Suprapubic skin (tissue), 4 donors: ENCODE results near the gene TELO2.

ENCODE experiments used
- EP300 ChIP-seq: sonication (generic); formaldehyde crosslinking; IDR thresholded peaks from one replicate; pipeline ENCODE4 v1.6.1; 2017; ENCODE audit warnings: antibody characterized with exemption
- POLR2A ChIP-seq, 2 donors: fragments of 450-650 bp; IDR thresholded peaks; one replicate each; pipeline ENCODE4 v1.6.1; 2017; ENCODE audit warnings: antibody characterized with exemption in 2 of 2, mild to moderate bottlenecking in 2 of 2, moderate library complexity in 2 of 2
- POLR2AphosphoS5 ChIP-seq, 3 donors: sonication (generic); formaldehyde crosslinking; IDR thresholded peaks; one replicate each; pipeline ENCODE4 v1.6.1; 2017; ENCODE audit warnings: antibody characterized with exemption in 3 of 3
- TF ChIP-seq, protein P1 (sequence below), 2 donors: fragments of 200-600 bp in 1 of 2; fragments of 450-650 bp in 1 of 2; sonication (generic) in 1 of 2; IDR thresholded peaks; one replicate each; pipeline ENCODE4 v1.5.1; 2016 to 2019; ENCODE audit warnings: antibody characterized with exemption in 2 of 2, mild to moderate bottlenecking in 1 of 2, moderate library complexity in 1 of 2

DNA sequence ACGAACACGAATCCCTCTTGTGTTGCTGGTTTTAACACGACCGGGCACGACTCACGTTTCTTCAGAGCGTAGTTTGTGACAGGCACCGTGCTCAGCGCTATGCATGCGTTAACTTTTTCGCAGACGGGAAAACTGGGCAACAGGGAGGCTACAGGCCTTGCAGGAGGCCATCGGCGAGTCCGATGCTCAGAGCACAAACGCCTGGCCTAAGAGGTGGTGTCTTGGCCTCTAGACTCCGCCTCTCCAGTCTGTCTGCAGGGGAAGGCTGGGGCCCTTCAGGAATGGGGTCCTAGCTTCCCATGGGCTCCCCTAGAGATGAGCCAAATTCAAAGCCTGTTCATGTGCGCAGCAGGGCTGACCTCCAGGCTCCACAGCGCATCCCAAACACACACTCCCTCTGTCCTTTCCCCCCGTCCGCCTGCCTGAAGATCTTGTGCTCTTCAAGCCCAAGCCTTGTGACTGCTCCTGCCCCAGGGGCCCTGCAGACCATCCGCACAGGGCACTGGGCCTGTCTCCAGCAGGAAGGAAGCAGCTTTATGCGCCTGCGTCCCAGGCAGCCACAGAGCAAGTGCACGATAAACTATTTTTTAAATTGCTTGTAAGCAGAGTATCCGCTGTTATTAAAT is 21.5 kb upstream of the TELO2 start:
- TF ChIP-seq, protein P1, sequence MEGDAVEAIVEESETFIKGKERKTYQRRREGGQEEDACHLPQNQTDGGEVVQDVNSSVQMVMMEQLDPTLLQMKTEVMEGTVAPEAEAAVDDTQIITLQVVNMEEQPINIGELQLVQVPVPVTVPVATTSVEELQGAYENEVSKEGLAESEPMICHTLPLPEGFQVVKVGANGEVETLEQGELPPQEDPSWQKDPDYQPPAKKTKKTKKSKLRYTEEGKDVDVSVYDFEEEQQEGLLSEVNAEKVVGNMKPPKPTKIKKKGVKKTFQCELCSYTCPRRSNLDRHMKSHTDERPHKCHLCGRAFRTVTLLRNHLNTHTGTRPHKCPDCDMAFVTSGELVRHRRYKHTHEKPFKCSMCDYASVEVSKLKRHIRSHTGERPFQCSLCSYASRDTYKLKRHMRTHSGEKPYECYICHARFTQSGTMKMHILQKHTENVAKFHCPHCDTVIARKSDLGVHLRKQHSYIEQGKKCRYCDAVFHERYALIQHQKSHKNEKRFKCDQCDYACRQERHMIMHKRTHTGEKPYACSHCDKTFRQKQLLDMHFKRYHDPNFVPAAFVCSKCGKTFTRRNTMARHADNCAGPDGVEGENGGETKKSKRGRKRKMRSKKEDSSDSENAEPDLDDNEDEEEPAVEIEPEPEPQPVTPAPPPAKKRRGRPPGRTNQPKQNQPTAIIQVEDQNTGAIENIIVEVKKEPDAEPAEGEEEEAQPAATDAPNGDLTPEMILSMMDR (IDR thresholded peaks at IDR 0.05), result no peak
- TF ChIP-seq POLR2A (IDR thresholded peaks at IDR 0.05) (no peak), POLR2AphosphoS5 (IDR thresholded peaks at IDR 0.05) (no peak), EP300 (no peak)
